NT2/D1 (cell line): ENCODE results near the gene LBHD1.
"Not testable (repeated sequence)": the region's sequence is repeated elsewhere in the genome, so short reads cannot be mapped to it uniquely, and the experiment has no call there.

ENCODE experiments used
- DNase-seq: peaks from one replicate; pipeline ENCODE4 v3.0.0-alpha.2; 2011; ENCODE audit warnings: low read depth, low spot score
- H3K27me3 ChIP-seq: 2 replicates; pipeline ENCODE4 v1.6.0; 2011; ENCODE audit warnings: mild to moderate bottlenecking; ENCODE audit not compliant: insufficient read length, insufficient read depth
- H3K36me3 ChIP-seq: 2 replicates; pipeline ENCODE4 v1.6.1; 2011; ENCODE audit warnings: mild to moderate bottlenecking, low read length, mixed read lengths; ENCODE audit not compliant: insufficient read depth, insufficient read length
- H3K4me1 ChIP-seq: 2 replicates; pipeline ENCODE4 v1.5.1; 2011; ENCODE audit not compliant: insufficient read depth, insufficient read length
- H3K4me3 ChIP-seq: 2 replicates; pipeline ENCODE4 v1.5.1; 2011; ENCODE audit warnings: low read depth; ENCODE audit not compliant: insufficient read length
- H3K9ac ChIP-seq: 2 replicates; pipeline ENCODE4 v1.6.0; 2011; ENCODE audit warnings: low read depth; ENCODE audit not compliant: insufficient read length
- H3K9me3 ChIP-seq: 2 replicates; pipeline ENCODE4 v1.5.1; 2011; ENCODE audit warnings: mild to moderate bottlenecking, low read length; ENCODE audit not compliant: insufficient read depth
- SUZ12 ChIP-seq: IDR thresholded peaks from 2 replicates; pipeline ENCODE4 v1.6.1; 2011; ENCODE audit not compliant: insufficient read length, insufficient read depth; ENCODE audit errors: extremely low read depth
- YY1 ChIP-seq: IDR thresholded peaks from 2 replicates; pipeline ENCODE4 v1.6.1; 2011; ENCODE audit not compliant: insufficient read length, insufficient read depth
- ZNF274 ChIP-seq: IDR thresholded peaks from 2 replicates; pipeline ENCODE4 v1.6.1; 2011; ENCODE audit warnings: mild to moderate bottlenecking, low read depth, low read length

LBHD1 gene

GRCh38 chr11:62654297-62654696 is 17.8 kb downstream of the LBHD1 start:
- no peak overlapping the region for H3K4me3 ChIP-seq
- H3K27me3 ChIP-seq = no peaks in the 10 kb centered on the region
- H3K4me1 ChIP-seq = no peaks in the 10 kb centered on the region
- no peaks in the 10 kb centered on the region for H3K9me3 ChIP-seq
- H3K36me3 ChIP-seq = peaks cover 14% of the 10 kb centered on the region
- H3K9ac ChIP-seq = no peak overlapping the region
- TF ChIP-seq SUZ12 = no peak
- no peak for TF ChIP-seq YY1
- no peak for TF ChIP-seq ZNF274
- DNase-seq = no peak

- H3K9me3 ChIP-seq = no peaks in the 10 kb centered on the region
- H3K36me3 ChIP-seq = peaks cover 33% of the 10 kb centered on the region
- DNase-seq = no peak
- peaks cover 1% of the 10 kb centered on the region for H3K4me1 ChIP-seq
- no peak for TF ChIP-seq SUZ12
- H3K9ac ChIP-seq = peak overlapping the region; percentile 99
- H3K4me3 ChIP-seq = peak overlapping the region; percentile 88
- no peaks in the 10 kb centered on the region for H3K27me3 ChIP-seq
Observed at GRCh38 chr11:62652161-62653006, 19.7 kb downstream of the LBHD1 start.

GRCh38 chr11:62650283-62650682 is 21.8 kb downstream of the LBHD1 start:
- DNase-seq, H3K4me1 ChIP-seq, H3K9me3 ChIP-seq, H3K4me3 ChIP-seq, H3K9ac ChIP-seq, H3K27me3 ChIP-seq: not testable (repeated sequence)
- H3K36me3 ChIP-seq = peaks cover 39% of the 10 kb centered on the region

- Histone ChIP-seq H3K4me1 (peaks cover 6% of the 10 kb centered on the region), H3K27me3 (no peaks in the 10 kb centered on the region)
- TF ChIP-seq SUZ12 (no peak), YY1 (no peak), ZNF274 (no peak)
Observed at GRCh38 chr11:62649486-62649885, 22.6 kb downstream of the LBHD1 start.

GRCh38 chr11:62648967-62649364 is 23.1 kb downstream of the LBHD1 start:
- DNase-seq = no peak
- Histone ChIP-seq H3K9me3 (no peaks in the 10 kb centered on the region), H3K36me3 (peaks cover 50% of the 10 kb centered on the region), H3K9ac (peak overlapping the region; percentile 8), H3K27me3 (no peaks in the 10 kb centered on the region), H3K4me3 (no peak overlapping the region), H3K4me1 (peaks cover 6% of the 10 kb centered on the region)
- TF ChIP-seq ZNF274 (no peak), SUZ12 (no peak), YY1 (no peak)

More at GRCh38 chr11:62649486-62649885, 22.6 kb downstream of the LBHD1 start:
- no peak overlapping the region for H3K4me3 ChIP-seq
- DNase-seq = no peak
- peak overlapping the region; percentile 8 for H3K9ac ChIP-seq
- no peaks in the 10 kb centered on the region for H3K9me3 ChIP-seq
- peaks cover 45% of the 10 kb centered on the region for H3K36me3 ChIP-seq

- no peak for DNase-seq
- Histone ChIP-seq H3K4me1 (peaks cover 6% of the 10 kb centered on the region), H3K36me3 (peaks cover 56% of the 10 kb centered on the region), H3K27me3 (no peaks in the 10 kb centered on the region), H3K9me3 (no peaks in the 10 kb centered on the region), H3K9ac (no peak overlapping the region), H3K4me3 (no peak overlapping the region)
- TF ChIP-seq ZNF274 (no peak), YY1 (no peak), SUZ12 (no peak)
Observed at GRCh38 chr11:62648185-62648966, 23.7 kb downstream of the LBHD1 start.

- Histone ChIP-seq H3K9ac (peak overlapping the region; percentile 50), H3K27me3 (no peaks in the 10 kb centered on the region), H3K9me3 (no peaks in the 10 kb centered on the region), H3K4me3 (no peak overlapping the region), H3K4me1 (peaks cover 6% of the 10 kb centered on the region), H3K36me3 (peaks cover 63% of the 10 kb centered on the region)
- TF ChIP-seq SUZ12 = no peak
- TF ChIP-seq ZNF274 = no peak
- TF ChIP-seq YY1 = no peak
- DNase-seq = no peak
Observed at GRCh38 chr11:62647609-62648005, 24.5 kb downstream of the LBHD1 start.
